Measurements from ENCODE around the gene EEF1AKMT2.

Gene EEF1AKMT2

GRCh38 chr10:124708246-124708779 lies 83.4 kb downstream of the EEF1AKMT2 start:
- Histone ChIP-seq H3K9ac (ENCODE audit: low read length) (no peak overlapping the region), H3F3A (ENCODE audit: insufficient read depth) (no peaks in the 10 kb centered on the region), H3K4me2 (ENCODE audit: low read depth, low read length, poor library complexity, severe bottlenecking) (no peak overlapping the region), H3K27me3 (ENCODE audit: low read length) (no peaks in the 10 kb centered on the region), H3K9me3 (ENCODE audit: insufficient read depth, low read length) (no peaks in the 10 kb centered on the region), H3K79me2 (ENCODE audit: insufficient read depth, low read length) (peaks cover 100% of the 10 kb centered on the region), H4K20me1 (ENCODE audit: low read depth, low read length) (peaks cover 51% of the 10 kb centered on the region), H3K27ac (ENCODE audit: low read depth, low read length) (no peak overlapping the region), H3K9me2 (replicated peaks; ENCODE audit: insufficient read depth, low read length) (no peaks in the 10 kb centered on the region), H3K36me3 (ENCODE audit: low read length) (0 out of 2 replicates have a peak, but pooled peaks cover 3% of the 10 kb centered on the region), H3K4me3 (ENCODE audit: insufficient read depth, low read length, poor library complexity, severe bottlenecking) (no peak overlapping the region), H2AFZ (ENCODE audit: low read depth, low read length, severe bottlenecking) (no peak overlapping the region)
- TF ChIP-seq EZH2phosphoT487 (conservative IDR thresholded peaks at IDR 0.05; ENCODE audit: low read length): no peak
- no peak for TF ChIP-seq CTCF (IDR thresholded peaks at IDR 0.05; ENCODE audit: insufficient read depth, low read length, poor library complexity, severe bottlenecking)

Data from SU-DHL-6 (cell line).